Inferior parietal cortex (tissue), 1 donor: ENCODE measurements around the gene AKAP7.
"Not testable (repeated sequence)": the region's sequence is repeated elsewhere in the genome, so short reads cannot be mapped to it uniquely, and the experiment has no call there.

Experiments used
- DNase-seq: peaks from one replicate; pipeline ENCODE4 v3.0.0-alpha.2; 2016; ENCODE audit errors: extremely low spot score

The AKAP7 gene

GRCh38 chr6:131292145-131292938, 157.1 kb downstream of the AKAP7 start:
- no peak for DNase-seq

GRCh38 chr6:131293472-131293911, 158.2 kb downstream of the AKAP7 start:
- DNase-seq, result no peak

GRCh38 chr6:131295081-131295480, 159.8 kb downstream of the AKAP7 start:
- no peak for DNase-seq

GRCh38 chr6:131300826-131301225, 165.6 kb downstream of the AKAP7 start:
- not testable (repeated sequence) for DNase-seq

- DNase-seq, result no peak
Observed at GRCh38 chr6:131303338-131303930, 168.2 kb downstream of the AKAP7 start.

- DNase-seq, result no peak
Observed at GRCh38 chr6:131305037-131305850, 170.0 kb downstream of the AKAP7 start.

- DNase-seq, result no peak
Observed at GRCh38 chr6:131309437-131309836, 174.2 kb downstream of the AKAP7 start.

- DNase-seq, result no peak
Observed at GRCh38 chr6:131314838-131315237, 179.6 kb downstream of the AKAP7 start.

- no peak for DNase-seq
Observed at GRCh38 chr6:131316654-131317053, 181.4 kb downstream of the AKAP7 start.

- DNase-seq, result no peak
Observed at GRCh38 chr6:131317516-131317915, 182.2 kb downstream of the AKAP7 start.

- no peak for DNase-seq
Observed at GRCh38 chr6:131321589-131321988, 186.3 kb downstream of the AKAP7 start.

- DNase-seq, result no peak
Observed at GRCh38 chr6:131322125-131322524, 186.9 kb downstream of the AKAP7 start.

GRCh38 chr6:131325669-131326068, 190.4 kb downstream of the AKAP7 start:
- not testable (repeated sequence) for DNase-seq

GRCh38 chr6:131328727-131329126, 193.5 kb downstream of the AKAP7 start:
- DNase-seq, result not testable (repeated sequence)

- no peak for DNase-seq
Observed at GRCh38 chr6:131331151-131331550, 195.9 kb downstream of the AKAP7 start.

GRCh38 chr6:131331873-131332781, 196.9 kb downstream of the AKAP7 start:
- DNase-seq, result no peak
